ENCODE results near the gene PCDH15. TPM values are rescaled to one million over a fixed set of nuclear protein-coding genes. Genes with fewer than 3 reads are reported as not detected.

PCDH15 gene
- total RNA-seq, 1 experiment from 2014 or later, result 0.61 TPM

- H2BK120ac ChIP-seq (ENCODE audit: low read depth, low read length, poor library complexity, severe bottlenecking), result no peak overlapping the region
- H4K91ac ChIP-seq (ENCODE audit: insufficient read length, low read depth, low read length), result no peak overlapping the region
- H3K36me3 Mint-ChIP-seq (ENCODE audit: insufficient read depth in 1 of 3, low read depth in 3 of 3), result peaks cover 0 to 5% (median 0%) of the 10 kb centered on the region in 3 experiments; a peak in 4 of 7 replicates
- no peak overlapping the region for H2BK15ac ChIP-seq (ENCODE audit: low read depth, low read length)
- H2BK12ac ChIP-seq (ENCODE audit: insufficient read length, low read depth, low read length), result no peak overlapping the region
- no peaks in the 10 kb centered on the region for H3K4me1 Mint-ChIP-seq
- no peak overlapping the region for H2BK20ac ChIP-seq (ENCODE audit: low read depth, low read length, poor library complexity, severe bottlenecking)
- no peaks in the 10 kb centered on the region for H3K79me2 ChIP-seq (ENCODE audit: insufficient read depth, low read length)
- H3K79me1 ChIP-seq (ENCODE audit: insufficient read depth, low read depth, low read length, poor library complexity, severe bottlenecking), result no peaks in the 10 kb centered on the region
- H3K27ac ChIP-seq (ENCODE audit: insufficient read length, low read depth, low read length), result no peak overlapping the region
- no peak overlapping the region for H2AK5ac ChIP-seq (ENCODE audit: insufficient read length, low read length)
- H3K9ac ChIP-seq (ENCODE audit: extremely low read depth, insufficient read length, low read length), result no peak overlapping the region
- H3K56ac ChIP-seq (ENCODE audit: insufficient read length, low read depth, low read length), result no peak overlapping the region
- no peaks in the 10 kb centered on the region for H3K4me1 ChIP-seq (ENCODE audit: insufficient read depth, low read length)
- DNase-seq, result no peak
- no peaks in the 10 kb centered on the region for H3K27me3 ChIP-seq (ENCODE audit: insufficient read depth, low read length)
- no peak overlapping the region for H4K8ac ChIP-seq (replicated peaks; ENCODE audit: insufficient read length, low read depth, low read length)
- no peak overlapping the region for H3K4me3 Mint-ChIP-seq
- H3K9me3 Mint-ChIP-seq, result peaks cover 0 to 6% of the 10 kb centered on the region in 2 experiments; a peak in 4 of 5 replicates
- no peak overlapping the region for H3T11ph ChIP-seq (ENCODE audit: low read length)
- no peak for TF ChIP-seq CTCF (conservative IDR thresholded peaks at IDR 0.05)
- H3K27me3 Mint-ChIP-seq (ENCODE audit: low read depth), result no peaks in the 10 kb centered on the region
- no peak overlapping the region for H2BK5ac ChIP-seq (ENCODE audit: insufficient read length, low read length)
- H3K23ac ChIP-seq (ENCODE audit: insufficient read length, low read depth, low read length), result no peak overlapping the region
- H4K5ac ChIP-seq (ENCODE audit: insufficient read length, low read depth, low read length), result no peak overlapping the region
- no peak overlapping the region for H2AFZ ChIP-seq (ENCODE audit: low read length)
- H3K4ac ChIP-seq (ENCODE audit: low read depth, low read length), result no peak overlapping the region
- H3K4me2 ChIP-seq (ENCODE audit: insufficient read depth, insufficient read length, low read length), result no peak overlapping the region
- H3K27ac Mint-ChIP-seq, result no peak overlapping the region
- WGBS (ENCODE audit: extremely low coverage, insufficient read length, low lambda C conversion rate), result no CpG with 5 or more reads among the region's 2 CpGs
- H3K14ac ChIP-seq (ENCODE audit: insufficient read depth, low read length), result no peak overlapping the region
- H3K9me3 ChIP-seq (ENCODE audit: control insufficient read depth, low read depth, low read length), result no peaks in the 10 kb centered on the region
- H4K20me1 ChIP-seq (ENCODE audit: control insufficient read depth, insufficient read depth, insufficient read length), result no peaks in the 10 kb centered on the region
- no peak overlapping the region for H3K18ac ChIP-seq (ENCODE audit: insufficient read length, low read depth, low read length)
- H3K23me2 ChIP-seq (ENCODE audit: insufficient read length, low read depth, low read length, poor library complexity, severe bottlenecking), result no peaks in the 10 kb centered on the region
Observed at GRCh38 chr10:54708021-54708420, 93.0 kb downstream of the PCDH15 start.

All from H9 (cell line).